Neural cell (in vitro differentiated cells): ENCODE results near the gene COL4A2. TPM values are rescaled to one million over a fixed set of nuclear protein-coding genes. Genes with fewer than 3 reads are reported as not detected.

ENCODE experiments used
- H2AFZ ChIP-seq: fragments of 200-600, 300-800 bp; sonication (generic), shearing (Covaris generic); 2 replicates; pipeline ENCODE4 v1.6.0; 2014; ENCODE audit warnings: low read depth, mild to moderate bottlenecking, antibody characterized with exemption, low read length, moderate library complexity
- H3F3A ChIP-seq: fragments of 200-600 bp; shearing (Covaris generic); 2 replicates; pipeline ENCODE4 v1.6.1; 2016; ENCODE audit warnings: mild to moderate bottlenecking, moderate library complexity, mixed read lengths, antibody characterized with exemption, low read length; ENCODE audit not compliant: insufficient read depth, poor library complexity, severe bottlenecking
- H3K27ac ChIP-seq: fragments of 200-600, 300-800 bp; sonication (generic), shearing (Covaris generic); 2 replicates; pipeline ENCODE4 v1.5.1; 2014; ENCODE audit warnings: mild to moderate bottlenecking, low read length, moderate library complexity
- H3K27me3 ChIP-seq: fragments of 300-800, 200-600 bp; sonication (generic), shearing (Covaris generic); 2 replicates; pipeline ENCODE4 v1.6.0; 2014; ENCODE audit warnings: mild to moderate bottlenecking, low read depth, low read length, moderate library complexity; ENCODE audit not compliant: insufficient read depth
- H3K36me3 ChIP-seq: fragments of 300-800, 200-600 bp; sonication (generic), shearing (Covaris generic); 2 replicates; pipeline ENCODE4 v1.5.1; 2014; ENCODE audit warnings: mild to moderate bottlenecking, antibody characterized with exemption, low read length, moderate library complexity; ENCODE audit not compliant: insufficient read depth
- H3K4me2 ChIP-seq: fragments of 300-800, 200-600 bp; sonication (generic), shearing (Covaris generic); 2 replicates; pipeline ENCODE4 v1.6.0; 2014; ENCODE audit warnings: mild to moderate bottlenecking, low read length
- H3K4me3 ChIP-seq: fragments of 300-800, 200-600 bp; sonication (generic), shearing (Covaris generic); 2 replicates; pipeline ENCODE4 v1.5.1; 2014; ENCODE audit warnings: mild to moderate bottlenecking, low read length, moderate library complexity
- H3K79me2 ChIP-seq: fragments of 200-600 bp; shearing (Covaris generic); replicated peaks from 2 replicates; pipeline ENCODE4 v1.6.0; 2014; ENCODE audit warnings: mild to moderate bottlenecking, low read length, moderate library complexity; ENCODE audit not compliant: insufficient read depth
- H3K9ac ChIP-seq: fragments of 300-800, 200-600 bp; sonication (generic), shearing (Covaris generic); 2 replicates; pipeline ENCODE4 v1.6.1; 2016; ENCODE audit warnings: mild to moderate bottlenecking, low read length, mixed read lengths
- H3K9me2 ChIP-seq: fragments of 200-600 bp; shearing (Covaris generic); 2 replicates; pipeline ENCODE4 v1.6.1; 2016; ENCODE audit warnings: mild to moderate bottlenecking, low read length, mixed read lengths; ENCODE audit not compliant: insufficient read depth
- H3K9me3 ChIP-seq: fragments of 200-600, 300-800 bp; sonication (generic), shearing (Covaris generic); 2 replicates; pipeline ENCODE4 v1.6.1; 2016; ENCODE audit warnings: mild to moderate bottlenecking, mixed run types, low read length, moderate library complexity, mixed read lengths
- H4K20me1 ChIP-seq: fragments of 200-600 bp; shearing (Covaris generic); 2 replicates; pipeline ENCODE4 v1.6.1; 2016; ENCODE audit warnings: mild to moderate bottlenecking, mixed run types; ENCODE audit not compliant: insufficient read depth
- CTCF ChIP-seq: fragments of 450-650 bp; IDR thresholded peaks from 2 replicates; pipeline ENCODE4 v1.5.1; 2014; ENCODE audit warnings: antibody characterized with exemption, mild to moderate bottlenecking, moderate library complexity; ENCODE audit not compliant: poor library complexity, severe bottlenecking
- EP300 ChIP-seq: fragments of 450-650 bp; conservative IDR thresholded peaks from 2 replicates; pipeline ENCODE4 v1.6.1; 2014; ENCODE audit warnings: antibody characterized with exemption, mild to moderate bottlenecking, moderate library complexity; ENCODE audit not compliant: poor library complexity, severe bottlenecking
- EZH2 ChIP-seq: fragments of 200-600, 300-800 bp; shearing (Covaris generic), sonication (generic); IDR thresholded peaks from 2 replicates; pipeline ENCODE4 v1.6.1; 2014; ENCODE audit warnings: antibody characterized with exemption, low read length, borderline replicate concordance, mild to moderate bottlenecking; ENCODE audit not compliant: insufficient read depth, poor library complexity, severe bottlenecking
- MXI1 ChIP-seq: fragments of 450-650 bp; conservative IDR thresholded peaks from 2 replicates; pipeline ENCODE4 v1.6.1; 2014; ENCODE audit warnings: antibody characterized with exemption, mild to moderate bottlenecking; ENCODE audit not compliant: poor library complexity, severe bottlenecking
- RAD21 ChIP-seq: fragments of 450-650 bp; conservative IDR thresholded peaks from 2 replicates; pipeline ENCODE4 v1.6.1; 2014; ENCODE audit warnings: antibody characterized with exemption, mild to moderate bottlenecking, moderate library complexity
- REST ChIP-seq: IDR thresholded peaks from 2 replicates; pipeline ENCODE4 v1.6.1; 2012; ENCODE audit warnings: borderline replicate concordance
- SMC3 ChIP-seq: fragments of 450-650 bp; conservative IDR thresholded peaks from 2 replicates; pipeline ENCODE4 v1.6.1; 2014; ENCODE audit warnings: antibody characterized with exemption, mild to moderate bottlenecking, moderate library complexity; ENCODE audit not compliant: poor library complexity
- TAF1 ChIP-seq: IDR thresholded peaks from 2 replicates; pipeline ENCODE4 v1.6.1; 2012; ENCODE audit warnings: low read depth
- polyA plus RNA-seq: library from polyadenylated mRNA; depleted of rRNA; stranded (reverse); fragments of >200 nt; gene quantifications from 2 replicates; pipeline ENCODE4 v1.2.3, GENCODE V29; 2014

Gene COL4A2
- polyA plus RNA-seq, 1 donor from 2014 or later = 30.8 TPM

GRCh38 chr13:110367620-110368019, 60.5 kb downstream of the COL4A2 start:
- H4K20me1 ChIP-seq = no peaks in the 10 kb centered on the region
- no peak overlapping the region for H3K4me2 ChIP-seq
- no peaks in the 10 kb centered on the region for H3K79me2 ChIP-seq
- no peak overlapping the region for H3K9ac ChIP-seq
- no peaks in the 10 kb centered on the region for H3F3A ChIP-seq
- H2AFZ ChIP-seq = no peak overlapping the region
- no peaks in the 10 kb centered on the region for H3K27me3 ChIP-seq
- no peak overlapping the region for H3K4me3 ChIP-seq
- H3K9me2 ChIP-seq = no peaks in the 10 kb centered on the region
- no peaks in the 10 kb centered on the region for H3K36me3 ChIP-seq
- no peaks in the 10 kb centered on the region for H3K9me3 ChIP-seq
- TF ChIP-seq CTCF (no peak), REST (no peak), EZH2 (no peak), RAD21 (no peak), MXI1 (no peak), TAF1 (no peak), SMC3 (no peak)
- H3K27ac ChIP-seq = no peak overlapping the region

GRCh38 chr13:110368408-110368807, 61.3 kb downstream of the COL4A2 start:
- no peaks in the 10 kb centered on the region for H3K9me2 ChIP-seq
- H3F3A ChIP-seq = no peaks in the 10 kb centered on the region
- H4K20me1 ChIP-seq = no peaks in the 10 kb centered on the region
- H3K27ac ChIP-seq = no peak overlapping the region
- H3K4me2 ChIP-seq = no peak overlapping the region
- no peak overlapping the region for H2AFZ ChIP-seq
- H3K9ac ChIP-seq = no peak overlapping the region
- H3K79me2 ChIP-seq = no peaks in the 10 kb centered on the region
- H3K4me3 ChIP-seq = no peak overlapping the region
- no peaks in the 10 kb centered on the region for H3K9me3 ChIP-seq
- TF ChIP-seq EP300 (no peak), SMC3 (no peak), MXI1 (no peak), RAD21 (no peak), CTCF (no peak)
- H3K27me3 ChIP-seq = no peaks in the 10 kb centered on the region
- no peaks in the 10 kb centered on the region for H3K36me3 ChIP-seq
